Fibroblast of skin of right quadriceps (primary cell): ENCODE results near the gene DDAH1.

Experiments used
- DNase-seq: peaks from one replicate; pipeline ENCODE4 v3.0.0-alpha.2; 2013

DDAH1 gene

DNA sequence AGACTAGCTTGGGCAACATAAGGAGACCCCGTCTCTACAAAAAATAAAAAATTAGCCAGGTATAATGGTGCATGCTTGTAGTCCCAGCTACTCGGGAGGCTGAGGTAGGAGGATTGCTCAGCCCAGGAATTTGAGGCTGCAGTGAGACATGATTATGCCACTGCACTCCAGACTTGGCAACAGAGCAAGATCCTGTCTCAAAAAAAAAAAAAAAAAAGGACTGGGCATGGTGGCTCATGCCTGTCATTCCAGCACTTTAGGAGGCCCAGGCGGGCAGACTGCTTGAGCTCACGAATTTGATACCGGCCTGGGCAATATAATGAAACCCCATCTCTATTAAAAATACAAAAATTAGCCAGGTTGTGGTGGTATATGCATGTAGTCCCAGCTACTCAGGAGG is 141.2 kb downstream of the DDAH1 start:
- DNase-seq = no peak

- peak; percentile 30 for DNase-seq
Measured at GRCh38 chr1:85322655-85323054, 142.3 kb downstream of the DDAH1 start.

DNA sequence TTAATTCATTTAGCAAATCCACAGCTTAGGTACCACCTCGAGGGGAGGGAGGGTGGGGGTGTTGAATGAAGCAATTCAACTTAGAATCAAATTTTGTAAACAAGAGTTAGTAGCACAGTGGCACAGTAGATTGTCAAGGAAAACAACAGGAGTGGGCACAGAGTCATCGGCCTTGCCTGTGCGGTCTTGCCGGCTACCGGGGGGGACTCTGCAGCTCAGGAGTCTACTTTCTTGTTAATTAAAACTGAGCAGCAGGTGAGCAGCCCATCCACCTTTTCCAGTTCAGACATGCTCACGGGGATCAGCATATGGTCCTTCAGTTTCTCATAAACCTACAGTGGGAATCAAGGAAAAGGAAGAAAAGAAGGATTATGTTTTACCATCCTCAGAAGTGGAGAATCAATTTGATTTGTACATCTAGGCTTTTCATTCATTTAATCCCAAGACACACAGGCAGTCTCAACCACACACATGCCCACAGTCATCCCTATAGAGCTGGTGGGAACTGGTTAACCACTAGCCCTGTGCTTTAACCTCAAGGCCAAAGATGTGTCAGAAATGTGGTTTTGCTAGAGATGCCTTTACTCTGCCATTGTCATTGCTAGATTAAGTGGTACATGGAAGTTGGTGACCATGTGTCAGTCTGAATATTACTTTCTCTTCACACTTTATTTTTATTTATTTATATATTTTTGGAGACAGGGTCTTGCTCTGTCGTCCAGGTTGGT is 143.6 kb downstream of the DDAH1 start:
- peak; percentile 71 for DNase-seq

DNA sequence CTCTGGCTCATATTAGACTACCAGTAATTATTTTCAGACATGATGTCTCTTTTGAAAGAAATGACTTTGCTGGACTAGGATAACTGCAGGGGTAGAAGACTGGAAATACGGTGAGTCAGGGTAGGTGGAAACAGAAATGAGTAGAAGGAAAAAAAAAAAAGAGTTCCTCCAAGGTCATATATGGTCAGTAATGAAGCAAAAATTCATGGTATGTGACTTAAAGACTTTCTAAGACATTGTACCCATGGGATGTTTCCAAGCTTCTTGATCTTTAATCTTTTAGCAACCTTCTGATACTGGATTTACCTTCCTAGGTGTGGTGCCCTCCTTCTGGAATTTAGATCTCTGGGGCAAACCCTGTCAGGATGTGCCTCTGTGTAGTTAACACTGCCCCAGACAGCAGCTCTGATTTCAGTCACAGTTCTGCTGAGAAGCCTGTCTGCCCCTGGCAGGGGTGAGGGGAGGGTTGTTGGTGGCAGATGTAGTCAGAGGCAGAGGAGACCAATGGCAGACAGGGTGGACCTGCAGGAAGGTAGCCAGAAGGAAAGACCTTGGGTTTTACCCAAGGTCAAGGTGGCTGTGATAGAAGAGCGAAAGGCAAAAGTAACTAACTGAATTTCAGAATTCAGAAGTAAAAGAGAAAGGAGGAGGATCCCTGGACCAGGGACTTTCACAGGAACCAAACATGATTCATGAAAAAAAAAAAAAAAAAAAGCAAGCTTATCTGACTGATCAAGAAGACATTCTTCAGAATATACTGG is 144.4 kb downstream of the DDAH1 start:
- DNase-seq = peak; percentile 81

- no peak for DNase-seq
Measured at GRCh38 chr1:85319931-85320330, 145.0 kb downstream of the DDAH1 start.

GRCh38 chr1:85319491-85319890 is 145.5 kb downstream of the DDAH1 start:
- peak; percentile 76 for DNase-seq

DNA sequence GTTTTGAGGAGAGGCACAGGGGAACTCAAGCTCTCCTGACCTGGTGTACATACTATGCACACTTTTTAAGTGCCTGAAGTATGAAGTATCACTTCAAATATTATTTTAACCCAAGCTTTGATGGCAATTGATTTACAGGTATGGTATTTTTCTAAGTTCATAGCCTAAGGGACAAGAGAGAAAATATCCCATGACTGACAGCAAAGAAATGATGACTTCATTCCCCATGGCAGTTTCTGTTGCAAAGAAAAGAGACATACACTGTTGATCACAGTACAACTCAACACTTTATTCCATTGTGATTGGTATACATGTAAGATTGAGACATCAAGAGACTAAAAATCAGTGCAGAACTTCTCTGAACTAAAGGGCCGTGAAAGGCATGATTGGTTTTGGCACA is 146.7 kb downstream of the DDAH1 start:
- no peak for DNase-seq

DNA sequence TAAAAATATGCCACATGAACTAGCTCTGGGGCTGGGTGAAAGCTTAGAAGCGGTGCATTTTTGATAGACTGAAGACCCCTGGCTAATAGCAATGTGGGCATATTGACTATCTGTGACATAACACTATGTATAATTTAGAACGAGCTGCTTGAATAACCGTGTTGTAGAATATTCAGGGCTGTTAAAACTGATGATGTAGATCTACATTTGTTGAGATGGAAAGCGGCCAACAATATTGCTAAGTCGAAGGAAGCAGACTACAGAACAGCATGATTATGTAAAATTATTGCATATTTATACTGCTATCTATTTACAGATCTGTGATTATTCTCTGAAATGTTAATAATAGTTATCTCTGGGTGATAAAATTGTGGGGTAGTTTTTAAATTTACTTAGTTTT is 147.4 kb downstream of the DDAH1 start:
- DNase-seq = no peak

DNA sequence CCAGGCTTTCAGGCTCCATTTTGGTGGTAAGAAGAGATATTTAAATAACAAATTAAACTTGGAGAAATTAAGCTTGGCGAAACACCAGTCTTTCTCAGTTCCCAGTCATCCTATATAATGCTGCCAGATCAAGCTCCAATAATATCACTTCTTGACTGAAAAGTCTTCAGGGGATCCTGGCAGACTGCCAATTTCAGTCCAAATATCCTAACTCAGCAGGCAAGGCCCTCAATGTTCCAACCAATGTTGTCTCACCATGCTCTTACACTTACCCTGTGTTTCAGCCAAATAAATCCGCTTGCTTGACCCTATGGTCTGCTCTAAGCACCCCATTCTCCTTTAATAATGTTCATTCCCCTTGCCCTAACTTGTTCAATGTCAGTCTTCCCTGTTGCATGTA is 148.6 kb downstream of the DDAH1 start:
- no peak for DNase-seq

- peak; percentile 46 for DNase-seq
Measured at GRCh38 chr1:85315789-85316188, 149.2 kb downstream of the DDAH1 start.

DNA sequence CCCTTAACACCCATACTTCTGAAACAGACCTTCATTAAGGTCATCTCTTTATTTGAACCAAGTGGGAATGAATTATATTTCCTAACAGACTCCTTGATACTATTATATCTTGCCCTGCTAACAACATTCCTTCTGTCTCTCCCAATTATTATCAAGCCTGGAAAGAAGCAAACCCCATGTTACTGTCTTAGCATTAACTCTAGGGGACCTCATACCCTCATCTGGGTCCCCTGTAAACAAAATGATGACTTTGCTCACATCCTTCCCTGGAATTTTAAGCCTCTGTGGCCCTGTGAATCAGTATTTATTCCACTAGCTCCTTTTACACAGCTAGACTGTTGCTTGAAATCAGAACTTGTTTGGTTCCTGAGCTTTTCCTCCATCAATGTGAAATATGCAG is 150.2 kb downstream of the DDAH1 start:
- peak; percentile 78 for DNase-seq

GRCh38 chr1:85313888-85314696 is 150.9 kb downstream of the DDAH1 start:
- DNase-seq = peak; percentile 96

- DNase-seq = no peak
Measured at GRCh38 chr1:85311818-85312217, 153.1 kb downstream of the DDAH1 start.

DNA sequence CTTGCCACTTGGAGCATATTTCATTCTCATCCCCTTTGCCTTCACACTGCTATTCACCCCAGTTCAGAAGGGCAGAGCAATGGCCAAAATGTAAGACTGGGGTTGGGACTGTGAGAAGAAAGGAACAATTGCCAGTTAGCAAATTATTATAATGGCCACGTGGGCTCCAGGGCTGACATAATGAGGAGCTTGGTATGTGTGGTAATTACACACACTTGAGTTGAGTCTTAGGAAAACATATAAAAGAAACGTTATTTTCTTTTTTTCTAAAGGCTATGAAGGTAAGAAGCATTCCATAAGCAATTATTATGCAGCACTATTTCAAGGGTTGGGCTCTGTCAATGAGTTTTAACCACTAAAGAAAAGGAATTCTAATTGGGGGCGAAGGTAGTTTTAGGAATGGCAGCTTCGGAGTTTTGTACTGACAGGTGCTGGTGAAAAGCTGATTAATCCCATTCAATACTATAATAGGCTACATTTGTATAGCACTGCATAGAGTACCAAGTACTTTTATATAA is 156.1 kb downstream of the DDAH1 start:
- no peak for DNase-seq

DNA sequence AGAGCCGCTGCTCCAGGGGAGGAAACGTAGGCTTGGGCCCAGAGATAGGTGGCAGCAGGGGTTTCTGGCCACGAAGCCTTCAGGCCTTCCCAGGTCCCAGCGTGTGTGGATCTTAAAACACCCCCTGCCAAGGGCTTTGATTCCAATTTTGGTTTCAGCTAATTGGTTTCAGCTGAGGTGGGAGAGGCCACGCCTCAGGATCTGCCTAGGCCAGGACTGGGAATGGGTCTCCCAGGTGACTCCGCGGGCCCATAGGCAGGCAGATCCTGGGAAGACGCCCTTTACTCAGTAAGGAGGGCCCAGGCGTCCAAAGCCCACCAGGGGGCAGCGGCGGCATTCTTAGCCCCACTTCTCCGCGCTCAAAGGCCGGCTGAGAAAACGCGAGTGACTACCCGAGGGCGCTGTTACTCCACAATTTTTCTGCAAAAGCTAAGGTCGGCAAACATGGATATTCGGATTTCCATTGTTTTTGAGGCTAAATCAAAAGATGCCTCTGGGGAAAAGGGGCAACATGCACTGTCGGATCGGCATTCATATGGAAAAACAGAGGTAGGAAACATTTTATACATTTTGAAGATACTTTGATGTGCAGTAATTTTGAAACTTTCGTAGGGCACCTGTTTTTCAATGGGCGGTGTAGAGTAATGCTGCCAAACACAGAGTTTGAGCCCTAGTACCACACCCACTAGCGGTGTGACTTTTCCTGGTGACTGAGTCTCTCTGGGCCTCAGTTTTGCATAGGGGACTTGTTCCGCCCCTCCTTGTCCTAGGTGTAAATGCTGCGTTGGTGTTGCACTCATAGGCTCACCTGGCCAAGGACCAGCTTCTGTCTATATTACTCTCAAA is 156.7 kb downstream of the DDAH1 start:
- peak; percentile 87 for DNase-seq

DNA sequence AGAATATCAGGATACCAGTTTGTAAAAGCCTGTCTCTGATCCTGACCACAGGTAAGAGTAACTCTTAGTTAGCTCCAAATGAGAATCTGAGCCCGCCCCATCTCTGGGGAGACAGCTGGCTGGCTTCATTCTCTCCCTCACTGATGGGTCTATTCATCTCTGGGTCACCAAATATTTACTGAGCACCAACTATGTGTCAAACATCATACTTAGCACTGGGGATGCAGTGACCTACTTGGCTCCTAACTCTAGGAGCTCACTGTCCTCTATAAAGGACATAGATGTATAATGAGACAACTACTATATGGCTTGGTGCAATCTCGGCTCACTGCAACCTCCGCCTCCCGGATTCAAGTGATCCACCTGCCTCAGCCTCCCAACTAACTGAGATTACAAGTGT is 158.7 kb downstream of the DDAH1 start:
- no peak for DNase-seq

DNA sequence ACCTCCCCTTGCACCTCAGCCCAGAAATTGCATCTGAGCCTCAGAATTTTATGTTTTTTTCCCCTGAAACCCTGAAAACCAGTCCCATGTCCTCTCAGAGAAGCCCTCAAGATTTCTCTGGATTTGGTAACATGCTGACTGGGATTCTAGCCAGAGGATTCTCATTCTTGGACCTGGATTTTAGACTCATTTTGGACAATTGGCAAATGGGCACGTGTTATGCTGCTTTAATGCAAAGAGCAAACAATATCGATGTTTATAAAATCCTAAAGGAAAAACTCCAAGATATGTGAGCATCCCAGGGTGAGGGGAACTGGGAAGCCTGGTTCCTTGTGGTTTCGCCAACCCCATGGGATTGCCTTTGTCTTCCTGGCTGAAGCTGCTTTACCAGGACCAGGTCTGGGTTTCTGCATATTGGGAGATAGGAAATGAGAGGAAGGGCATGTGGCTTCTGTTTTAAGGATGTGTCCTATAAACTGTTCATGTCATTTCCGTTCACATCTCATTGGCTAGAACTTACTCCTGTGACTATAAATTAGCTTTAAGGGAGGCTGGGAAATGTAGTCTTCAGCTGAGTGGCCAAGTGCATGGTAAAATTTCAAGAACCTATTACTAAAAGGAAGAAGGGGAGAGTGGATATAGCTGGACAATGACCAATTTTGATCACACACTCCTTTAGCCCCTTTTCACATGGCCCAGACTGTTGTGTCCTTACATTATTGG is 161.4 kb downstream of the DDAH1 start:
- no peak for DNase-seq

DNA sequence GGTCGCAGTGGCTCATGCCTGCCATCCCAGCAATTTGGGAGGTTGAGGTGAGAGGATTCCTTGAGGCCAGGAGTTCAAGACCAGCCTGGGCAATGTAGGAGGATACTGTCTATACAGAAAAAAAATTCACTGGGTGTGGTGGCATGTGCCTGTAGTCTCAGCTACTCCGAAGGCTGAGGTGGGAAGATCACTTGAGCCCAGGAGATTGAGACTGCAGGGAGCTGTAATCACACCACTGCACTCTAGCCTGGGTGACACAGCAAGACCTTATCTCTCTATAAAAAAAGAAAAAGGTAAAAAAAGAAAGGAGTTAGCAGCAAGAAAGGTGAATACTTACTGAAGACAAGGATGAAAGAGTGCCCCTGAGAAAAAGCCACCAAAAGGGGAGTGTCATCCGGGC is 164.8 kb downstream of the DDAH1 start:
- DNase-seq = no peak

GRCh38 chr1:85297855-85298629 is 166.9 kb downstream of the DDAH1 start:
- peak; percentile 99 for DNase-seq

DNA sequence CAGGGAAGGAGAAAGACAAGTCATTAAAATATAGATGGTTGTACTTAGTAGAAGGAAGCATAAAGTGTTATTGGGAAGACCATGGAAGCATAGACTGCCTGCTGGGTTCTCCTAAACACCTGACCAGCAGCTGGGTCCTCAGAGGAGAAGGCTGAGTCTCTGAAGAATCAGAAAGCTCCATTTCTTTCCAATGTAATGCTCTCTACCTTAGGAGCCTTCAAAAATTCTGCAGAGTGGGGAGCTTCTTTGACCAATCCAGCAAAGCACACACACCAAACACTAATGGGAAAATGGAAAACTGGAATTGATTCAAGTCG is 167.5 kb downstream of the DDAH1 start:
- DNase-seq = no peak

DNA sequence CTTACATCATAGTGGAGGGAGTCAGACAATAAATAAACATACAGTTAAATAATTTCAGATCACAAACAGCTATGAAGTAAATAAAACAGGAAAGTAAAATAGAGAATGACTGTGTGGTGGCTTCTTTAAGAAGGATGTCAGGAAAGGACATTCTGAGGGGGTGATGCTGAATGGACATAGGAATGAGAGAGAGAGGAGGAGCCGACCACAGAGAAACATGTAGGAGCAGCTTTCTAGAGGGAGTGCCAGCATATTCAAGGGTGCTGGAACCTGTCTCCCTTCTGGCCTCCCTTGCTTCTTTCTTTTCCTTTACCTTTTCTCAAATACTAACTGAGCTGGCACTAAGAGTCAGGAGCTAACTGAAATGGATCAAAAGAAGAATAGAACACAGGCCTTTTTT is 168.0 kb downstream of the DDAH1 start:
- DNase-seq = no peak
